ENCODE measurements around the gene DDI2.

GRCh38 chr1:15622712-15623373 is 5.6 kb downstream of the DDI2 start:
- TF ChIP-seq POLR2A (IDR thresholded peaks at IDR 0.05), result no peak
- no peak for TF ChIP-seq CTCF (IDR thresholded peaks at IDR 0.05)

Measured in uterus (tissue), 2 donors.